GM12892 (cell line): ENCODE data around the gene UROS.
A peak's percentile ranks its signal among the peaks of the same experiment; 100 is the strongest.

ENCODE experiments used
- DNase-seq: peaks from one replicate; pipeline ENCODE4 v3.0.0; 2011; ENCODE audit not compliant: insufficient read length
- FAIRE-seq: peaks from 2 replicates; lab custom pipeline; 2011; peaks lifted over from hg19 to GRCh38; lab: Jason Lieb, UNC
- POLR2A ChIP-seq: IDR thresholded peaks from 2 replicates; pipeline ENCODE4 v1.6.1; 2011; ENCODE audit warnings: low read depth, low read length, control low read depth
- POLR2AphosphoS5 ChIP-seq: IDR thresholded peaks from 2 replicates; pipeline ENCODE4 v1.6.1; 2011; ENCODE audit warnings: low read depth, low read length, control low read depth
- TAF1 ChIP-seq: IDR thresholded peaks from 2 replicates; pipeline ENCODE4 v1.6.1; 2011; ENCODE audit warnings: low read depth, mild to moderate bottlenecking, control low read depth, low read length, borderline replicate concordance

Gene UROS

DNA sequence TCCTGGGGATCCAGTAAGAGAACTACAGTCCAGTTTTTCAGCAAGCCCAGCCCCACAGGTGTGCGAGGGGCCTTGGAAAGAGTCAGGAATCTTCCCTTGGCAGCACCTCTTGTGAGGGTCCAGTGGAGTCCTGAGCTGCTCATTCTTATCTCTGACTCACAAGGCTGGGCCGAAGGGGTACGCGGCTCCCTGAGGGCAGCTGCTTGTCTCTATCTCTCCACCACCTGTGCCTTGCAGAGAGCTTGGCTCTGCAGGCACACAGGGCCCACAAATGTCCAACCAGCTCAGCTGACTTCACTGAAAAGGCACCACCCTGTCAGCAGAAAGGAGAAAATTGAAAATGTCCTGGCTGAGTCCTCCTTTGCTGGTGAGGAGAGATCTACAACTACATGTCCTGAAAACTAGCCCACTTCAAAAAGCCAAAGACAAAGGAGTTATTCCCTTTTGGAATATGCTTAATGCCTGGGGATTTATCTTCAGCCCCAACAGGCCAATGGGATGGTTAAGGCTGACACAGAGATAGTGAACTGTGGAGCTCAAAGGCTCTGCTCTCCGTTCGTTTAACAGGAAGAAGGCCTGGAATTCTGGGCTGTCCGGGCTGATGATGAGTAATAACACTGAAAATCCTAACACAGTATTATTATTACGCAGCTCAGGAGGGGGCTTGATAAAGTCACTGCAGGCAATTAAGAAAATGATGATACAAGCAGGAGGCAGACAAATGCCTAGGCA, 23.4 kb downstream of the UROS start:
- FAIRE-seq (no peak), DNase-seq (no peak)
- TF ChIP-seq TAF1 (no peak), POLR2A (no peak), POLR2AphosphoS5 (no peak)

DNA sequence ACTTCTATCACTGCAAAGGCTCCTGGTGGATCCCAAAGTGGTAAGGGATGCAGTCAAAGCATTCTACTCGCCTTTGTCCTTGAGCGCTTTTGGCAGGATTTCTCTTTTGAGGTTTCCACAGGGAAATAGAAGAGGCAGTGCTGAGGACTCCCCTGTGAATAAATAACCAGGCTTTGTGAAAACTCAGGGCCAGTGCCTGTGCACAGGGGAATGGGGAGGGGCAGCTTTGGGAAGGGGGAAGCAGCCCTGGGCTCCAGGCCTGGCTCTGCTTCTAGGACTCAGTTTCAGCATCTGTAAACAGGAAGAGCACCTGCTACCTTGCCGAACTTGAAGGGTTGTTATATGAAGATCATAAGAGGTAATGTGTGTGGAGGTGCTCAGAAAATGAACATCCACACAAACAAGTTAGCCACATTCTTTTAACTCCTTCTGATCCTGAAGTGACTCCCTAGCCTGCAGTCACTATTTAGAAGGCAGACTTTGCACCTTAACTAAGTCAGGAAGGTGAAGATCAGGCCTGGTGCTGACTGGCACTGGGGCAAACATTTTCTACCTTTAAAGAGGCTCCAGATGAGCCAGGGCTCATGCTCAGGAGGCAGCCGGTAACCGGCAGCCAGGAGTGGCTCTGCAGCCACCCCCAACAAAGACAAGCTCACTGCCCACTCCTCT, 24.9 kb downstream of the UROS start:
- TF ChIP-seq TAF1 (no peak), POLR2AphosphoS5 (no peak), POLR2A (no peak)
- DNase-seq = no peak
- FAIRE-seq = no peak

DNA sequence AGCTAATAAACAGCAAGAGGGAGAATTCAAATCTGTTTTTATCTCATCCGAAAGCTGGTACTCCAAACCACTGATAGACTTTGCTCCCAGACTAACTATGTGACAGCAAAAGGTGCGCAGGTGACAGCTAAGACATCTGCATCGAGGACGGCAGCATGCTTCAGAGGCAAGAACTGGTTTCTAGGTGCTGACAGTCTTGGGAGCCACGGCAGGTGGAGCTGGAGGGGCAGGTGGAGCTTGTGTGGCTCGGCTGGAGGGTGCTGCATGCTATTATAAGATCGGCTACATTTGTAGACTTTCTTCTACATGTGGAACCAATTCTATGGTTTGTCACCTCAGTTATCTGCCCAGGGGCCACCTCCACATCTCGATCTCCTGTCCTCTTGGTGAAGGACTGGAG, 25.6 kb downstream of the UROS start:
- TF ChIP-seq POLR2A = no peak
- no peak for TF ChIP-seq POLR2AphosphoS5
- TF ChIP-seq TAF1 = no peak
- DNase-seq (no peak), FAIRE-seq (no peak)

DNA sequence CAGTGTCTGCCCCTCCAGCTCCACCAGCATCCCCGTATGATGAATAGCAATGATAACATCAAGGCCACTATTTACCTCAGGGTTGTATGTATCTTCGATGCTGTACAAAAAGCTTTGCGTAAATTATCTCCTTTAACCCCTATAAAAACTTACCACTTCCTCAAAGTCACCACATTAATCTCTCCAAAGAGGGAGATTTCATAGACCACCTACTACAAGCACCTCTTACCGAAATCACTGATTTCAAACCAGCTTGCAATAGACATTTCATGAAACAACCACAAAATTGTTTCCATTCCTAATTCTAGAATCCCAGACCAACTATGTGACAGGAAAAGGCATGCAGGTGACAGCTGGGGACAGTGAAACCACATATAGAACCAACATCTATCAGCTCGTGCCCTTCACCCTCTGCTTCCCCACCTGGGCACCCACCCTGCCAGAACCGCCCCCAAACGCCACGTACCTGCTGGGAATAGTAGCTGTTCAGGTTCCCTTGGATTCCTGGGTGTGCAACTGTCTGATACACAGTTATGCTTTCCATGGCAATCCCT, 27.3 kb downstream of the UROS start:
- FAIRE-seq = no peak
- no peak for DNase-seq
- no peak for TF ChIP-seq POLR2AphosphoS5
- no peak for TF ChIP-seq POLR2A
- no peak for TF ChIP-seq TAF1

DNA sequence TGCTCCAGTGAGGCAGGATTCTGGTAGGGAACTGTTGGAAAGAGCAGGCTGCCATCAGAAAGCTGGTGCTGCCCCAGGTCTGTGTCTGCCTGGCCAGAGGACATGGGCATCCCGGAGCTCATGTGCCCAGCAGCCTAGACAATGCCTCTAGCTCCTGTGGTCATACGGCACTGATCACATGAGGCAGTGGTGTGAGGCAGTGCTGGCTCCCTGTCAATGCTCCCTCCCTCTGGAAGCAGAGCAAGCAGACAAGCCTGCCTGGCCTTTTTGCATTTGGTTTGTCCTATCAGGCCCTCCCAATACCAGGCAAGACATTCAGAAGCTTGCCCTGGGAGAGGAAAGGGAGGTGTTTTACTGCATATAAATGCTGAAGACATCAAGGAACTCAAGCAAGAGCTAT, 27.9 kb downstream of the UROS start:
- FAIRE-seq (no peak), DNase-seq (no peak)
- no peak for TF ChIP-seq TAF1
- no peak for TF ChIP-seq POLR2A
- no peak for TF ChIP-seq POLR2AphosphoS5

DNA sequence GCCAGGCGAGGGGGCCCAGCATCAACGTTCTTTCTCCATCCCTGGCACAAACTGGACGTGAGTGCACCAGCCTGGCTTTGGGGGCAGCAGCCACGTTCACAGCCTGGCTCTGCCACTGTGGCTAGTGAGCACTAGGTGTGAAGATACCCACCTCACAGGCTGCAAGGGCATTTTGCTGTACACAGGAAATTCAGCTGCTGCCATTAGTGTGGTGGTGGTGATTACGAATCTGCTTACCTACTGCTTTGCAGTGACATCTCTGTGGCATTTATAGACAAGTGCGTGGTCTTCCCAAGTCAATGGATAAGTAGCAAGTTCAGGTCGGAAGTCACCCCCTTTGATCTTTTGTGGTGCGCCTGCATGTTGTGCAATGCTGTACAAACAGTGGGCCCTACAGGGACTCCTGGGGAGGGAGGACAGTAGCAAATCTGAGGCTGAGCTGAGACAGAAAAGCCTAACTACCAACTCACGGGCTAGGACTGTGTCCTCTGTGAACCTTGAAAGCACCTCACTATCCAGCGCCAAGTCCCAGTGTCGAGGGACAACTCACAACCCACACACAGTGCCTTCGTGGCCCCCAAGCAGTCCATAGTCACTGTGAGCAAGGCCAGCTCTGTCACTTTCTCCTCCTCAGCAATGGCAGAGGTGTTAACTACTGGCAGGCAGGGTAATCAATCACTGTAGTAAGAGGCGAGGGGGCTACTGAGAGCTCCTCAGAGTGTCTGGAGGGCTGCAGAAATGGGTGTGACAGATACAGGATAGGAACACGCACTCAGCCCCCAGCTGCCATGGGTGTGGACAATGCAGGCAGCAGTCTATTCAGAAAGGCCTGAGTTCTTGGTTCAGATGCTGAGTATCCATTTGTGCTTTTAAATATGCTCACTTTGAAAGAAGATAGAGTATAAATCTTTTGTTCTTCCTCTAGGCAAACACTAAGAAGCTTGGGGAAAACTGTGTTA, 30.4 kb downstream of the UROS start:
- no peak for DNase-seq
- no peak for FAIRE-seq
- TF ChIP-seq POLR2A (no peak), TAF1 (no peak), POLR2AphosphoS5 (no peak)

DNA sequence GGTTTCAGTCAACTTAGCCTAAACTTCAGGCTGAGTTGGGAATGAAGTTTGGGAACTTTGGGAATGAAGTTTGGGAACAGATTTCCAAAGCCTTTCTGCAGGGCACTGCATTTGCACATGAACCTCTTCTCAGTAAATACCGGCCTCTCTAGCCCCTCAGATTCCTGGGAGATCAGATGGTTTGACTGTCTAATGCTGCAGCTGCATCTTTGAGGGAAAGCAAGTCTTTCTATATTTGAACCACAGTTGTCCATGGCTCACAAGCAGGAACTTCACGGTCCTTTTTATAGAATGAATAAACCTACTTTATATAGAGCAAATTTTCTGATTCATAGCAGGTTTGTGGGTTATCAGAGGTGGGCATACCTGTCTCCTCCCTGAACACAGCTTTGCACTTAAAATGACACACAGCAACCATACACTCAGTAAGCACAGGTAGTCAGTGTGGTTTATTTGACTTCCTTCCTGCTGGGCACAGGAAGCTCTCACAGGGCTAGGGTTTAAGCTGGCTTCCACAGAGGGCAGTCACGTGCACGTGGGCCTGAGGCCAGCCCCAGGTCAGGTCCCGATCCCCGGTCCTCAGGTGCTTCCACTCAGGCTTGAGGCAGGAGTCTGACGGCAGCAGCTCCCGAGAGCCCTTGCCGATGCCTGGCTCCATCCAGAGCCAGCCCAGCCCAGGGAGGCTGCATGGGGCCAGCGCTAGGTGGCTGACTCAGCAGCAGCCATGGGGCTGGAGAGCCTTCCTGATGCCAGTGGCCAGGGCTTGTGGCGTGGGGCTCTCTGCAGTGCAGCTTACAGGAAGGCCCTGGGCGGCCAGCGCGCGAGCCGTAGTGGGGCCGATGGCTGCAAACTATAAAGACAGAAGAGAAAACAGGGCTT, 34.7 kb downstream of the UROS start:
- DNase-seq = no peak
- FAIRE-seq = no peak

DNA sequence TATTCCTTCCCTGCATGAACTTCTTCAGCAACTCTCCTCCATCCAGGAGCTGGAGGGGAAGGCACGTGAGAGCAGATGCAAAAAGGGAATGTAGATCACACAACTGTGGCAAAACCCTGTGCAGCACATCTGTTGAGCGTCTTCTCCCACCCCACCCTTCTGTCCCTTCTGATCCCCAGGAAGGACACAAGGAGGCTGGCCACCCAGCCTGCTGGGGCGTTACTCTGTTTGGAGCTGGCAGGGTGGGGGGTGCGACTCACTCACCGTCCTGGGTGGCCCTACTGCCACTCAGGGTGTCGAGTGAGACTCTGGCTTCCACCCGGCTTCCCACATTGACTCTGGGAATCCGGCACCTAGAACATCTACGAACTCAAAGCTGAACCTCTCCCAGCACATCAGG, 37.3 kb downstream of the UROS start:
- DNase-seq (no peak), FAIRE-seq (no peak)
- no peak for TF ChIP-seq POLR2AphosphoS5
- no peak for TF ChIP-seq POLR2A
- no peak for TF ChIP-seq TAF1

More for the DNA sequence above, 34.7 kb downstream of the UROS start:
- TF ChIP-seq TAF1 = no peak
- TF ChIP-seq POLR2A = no peak
- TF ChIP-seq POLR2AphosphoS5 = no peak

DNA sequence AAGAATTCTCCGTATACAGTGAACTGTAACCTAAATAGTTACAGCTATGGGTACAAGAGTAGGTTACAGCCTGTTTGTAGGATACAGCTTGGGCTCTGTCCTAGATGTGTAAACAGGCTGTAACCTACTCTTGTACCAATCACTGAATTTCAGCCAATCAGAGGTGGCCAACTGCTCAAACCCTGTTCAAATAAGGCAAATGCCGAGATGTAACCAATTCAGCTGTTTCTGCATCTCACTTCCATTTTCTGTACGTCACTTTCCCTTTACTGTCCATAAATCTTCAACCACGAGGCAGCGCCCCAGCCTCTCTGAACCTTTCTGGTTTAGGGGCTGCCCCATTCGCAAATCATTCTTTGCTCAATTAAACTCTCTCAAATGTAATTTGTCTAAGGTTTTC, 39.1 kb downstream of the UROS start:
- DNase-seq (no peak), FAIRE-seq (peak; percentile 46)

DNA sequence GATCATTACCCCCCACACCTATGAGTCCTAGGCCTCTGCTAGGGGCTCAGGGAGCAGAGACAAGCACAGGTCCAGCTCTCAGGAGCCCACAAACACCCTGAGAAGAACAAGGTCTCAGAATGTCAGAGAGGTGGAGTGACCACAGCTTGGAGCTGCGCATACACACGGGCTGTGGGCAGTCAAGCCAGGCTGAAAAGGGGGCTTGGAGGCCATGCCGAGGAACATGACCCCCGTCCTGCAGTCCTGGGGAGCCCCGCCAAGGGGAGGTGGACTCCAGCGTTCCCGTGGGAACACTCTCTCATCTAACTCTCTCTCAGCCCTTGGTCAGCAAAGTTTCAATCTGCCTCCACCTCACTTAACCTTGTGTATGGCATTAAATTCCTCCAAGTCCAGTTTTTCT, 39.6 kb downstream of the UROS start:
- DNase-seq = no peak
- no peak for FAIRE-seq
- TF ChIP-seq POLR2A = no peak
- no peak for TF ChIP-seq TAF1
- no peak for TF ChIP-seq POLR2AphosphoS5

More for the DNA sequence above, 39.1 kb downstream of the UROS start:
- TF ChIP-seq POLR2A = no peak
- TF ChIP-seq POLR2AphosphoS5 = no peak
- no peak for TF ChIP-seq TAF1

DNA sequence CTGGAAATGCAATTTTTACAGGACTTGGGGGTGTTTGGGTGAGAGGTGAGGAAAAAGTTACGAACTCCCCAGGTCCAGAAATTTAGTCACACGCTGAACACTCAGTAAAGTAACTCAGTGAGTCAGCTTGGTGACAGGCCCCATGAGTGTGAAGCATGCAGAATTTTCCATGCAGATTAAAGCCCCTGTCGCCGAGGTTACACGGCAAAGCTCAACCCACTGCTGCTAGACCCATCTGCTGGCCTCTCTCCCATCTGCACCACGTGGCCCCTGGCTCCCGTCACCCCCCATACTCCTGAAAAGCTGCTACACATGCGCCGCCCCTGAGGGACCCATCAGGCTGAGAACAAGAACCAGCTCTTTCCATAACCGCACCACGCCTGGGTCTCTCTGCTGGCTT, 40.4 kb downstream of the UROS start:
- no peak for FAIRE-seq
- DNase-seq = no peak
- TF ChIP-seq POLR2A (no peak), POLR2AphosphoS5 (no peak), TAF1 (no peak)
